GM23248 (cell line): Measurements from ENCODE around the gene NCK1. TPM values are rescaled to one million over a fixed set of nuclear protein-coding genes. Genes with fewer than 3 reads are reported as not detected.
"Not testable (repeated sequence)": the region's sequence is repeated elsewhere in the genome, so short reads cannot be mapped to it uniquely, and the experiment has no call there.

ENCODE experiments used
- DNase-seq: peaks from one replicate; pipeline ENCODE4 v3.0.0-alpha.2; 2015
- H2AFZ ChIP-seq: fragments of 200-600 bp; sonication (generic); 2 replicates; pipeline ENCODE4 v1.6.1; 2016; ENCODE audit warnings: antibody characterized with exemption
- H3F3A ChIP-seq: fragments of 200-600 bp; sonication (generic); 2 replicates; pipeline ENCODE4 v1.6.1; 2016; ENCODE audit warnings: mild to moderate bottlenecking, antibody characterized with exemption, mixed run types; ENCODE audit not compliant: insufficient read depth
- H3K27ac ChIP-seq: fragments of 200-600 bp; sonication (generic); 2 replicates; pipeline ENCODE4 v1.5.1; 2016; ENCODE audit warnings: mild to moderate bottlenecking
- H3K27me3 ChIP-seq: fragments of 200-600 bp; sonication (generic); replicated peaks from 2 replicates; pipeline ENCODE4 v1.6.1; 2016; ENCODE audit warnings: mild to moderate bottlenecking; ENCODE audit not compliant: insufficient read depth
- H3K36me3 ChIP-seq: fragments of 200-600 bp; sonication (generic); 2 replicates; pipeline ENCODE4 v1.6.1; 2016; ENCODE audit warnings: low read depth, mild to moderate bottlenecking
- H3K4me1 ChIP-seq: fragments of 200-600 bp; sonication (generic); 2 replicates; pipeline ENCODE4 v1.6.1; 2016; ENCODE audit warnings: mild to moderate bottlenecking; ENCODE audit not compliant: insufficient read depth
- H3K4me2 ChIP-seq: fragments of 200-600 bp; sonication (generic); one replicate; pipeline ENCODE4 v1.6.1; 2016; ENCODE audit warnings: mild to moderate bottlenecking; ENCODE audit not compliant: unreplicated experiment
- H3K4me3 ChIP-seq: fragments of 200-600 bp; sonication (generic); 2 replicates; pipeline ENCODE4 v1.5.1; 2016; ENCODE audit warnings: mild to moderate bottlenecking
- H3K79me2 ChIP-seq: fragments of 200-600 bp; sonication (generic); 2 replicates; pipeline ENCODE4 v1.6.1; 2016; ENCODE audit warnings: mild to moderate bottlenecking; ENCODE audit not compliant: insufficient read depth
- H3K9ac ChIP-seq: fragments of 200-600 bp; sonication (generic); 2 replicates; pipeline ENCODE4 v1.6.1; 2016; ENCODE audit warnings: mild to moderate bottlenecking
- H3K9me2 ChIP-seq: fragments of 200-600 bp; sonication (generic); 2 replicates; pipeline ENCODE4 v1.6.1; 2016; ENCODE audit warnings: mixed run types, mild to moderate bottlenecking, moderate library complexity; ENCODE audit not compliant: insufficient read depth
- H3K9me3 ChIP-seq: fragments of 200-600 bp; sonication (generic); one replicate; pipeline ENCODE4 v1.6.1; 2017; ENCODE audit warnings: low read depth
- H4K20me1 ChIP-seq: fragments of 200-600 bp; sonication (generic); 2 replicates; pipeline ENCODE4 v1.6.0; 2016; ENCODE audit not compliant: insufficient read depth
- EZH2 ChIP-seq: fragments of 200-600 bp; sonication (generic); IDR thresholded peaks from 2 replicates; pipeline ENCODE4 v1.6.1; 2018; ENCODE audit warnings: antibody characterized with exemption, mild to moderate bottlenecking; ENCODE audit not compliant: insufficient read depth, poor library complexity, severe bottlenecking
- EZH2phosphoT487 ChIP-seq: fragments of 200-600 bp; sonication (generic); IDR thresholded peaks from 2 replicates; pipeline ENCODE4 v1.6.1; 2018; ENCODE audit warnings: antibody characterized with exemption, moderate library complexity, mild to moderate bottlenecking, low read depth; ENCODE audit not compliant: insufficient read depth
- WGBS, 2 experiments: methylation state at CpG; one replicate each; pipeline ENCODE4 v1.1.6; 2015 to 2017; ENCODE audit warnings: low lambda C conversion rate in 2 of 2, low coverage in 1 of 2; ENCODE audit errors: missing lambda C conversion rate in 2 of 2; 5-methylcytosine and 5-hydroxymethylcytosine counted together
- in situ Hi-C: fragments of 300-500 bp; cut with MboI; formaldehyde crosslinking; loops from 2 replicates; pipeline ENCODE4 v1.15.0; 2020
- polyA plus RNA-seq: library from polyadenylated mRNA; unstranded; fragments of >200 nt; fragmentation: Nextera tagmentation; extraction: Ambion mirVana; gene quantifications from 2 replicates; pipeline ENCODE4 v1.2.1, GENCODE V29; 2016
- total RNA-seq: library from RNA; depleted of rRNA; stranded (reverse); fragments of >200 nt; shearing (Covaris generic); gene quantifications from 2 replicates; pipeline ENCODE4 v1.2.3, GENCODE V29; 2014

Gene NCK1
- total and polyA plus RNA-seq, 2 experiments from 2014 or later = 42.6 to 43.2 TPM

- Histone ChIP-seq H3K9ac (no peak overlapping the region), H4K20me1 (peaks cover 6% of the 10 kb centered on the region; the same call in 1 of the 2 replicates), H2AFZ (no peak overlapping the region), H3K27me3 (no peaks in the 10 kb centered on the region), H3K79me2 (peaks cover 100% of the 10 kb centered on the region), H3K4me3 (no peak overlapping the region), H3K4me1 (peaks cover 5% of the 10 kb centered on the region), H3K36me3 (no peaks in the 10 kb centered on the region; the same call in 1 of the 2 replicates), H3K4me2 (no peak overlapping the region), H3K27ac (no peak overlapping the region), H3K9me3 (no peaks in the 10 kb centered on the region), H3F3A (peaks cover 17% of the 10 kb centered on the region; the same call in 1 of the 2 replicates), H3K9me2 (no peaks in the 10 kb centered on the region)
- in situ Hi-C loops = no loop called here
- TF ChIP-seq EZH2 (no peak), EZH2phosphoT487 (no peak)
- 54 to 56% methylated on average over 2 of the region's 2 CpGs for WGBS, 2 experiments
- DNase-seq = no peak
Measured at GRCh38 chr3:136898954-136899353, 36.9 kb downstream of the NCK1 start.

- peaks cover 100% of the 10 kb centered on the region for H3K79me2 ChIP-seq
- no peaks in the 10 kb centered on the region; the same call in 1 of the 2 replicates for H3K36me3 ChIP-seq
- H3K27me3 ChIP-seq = no peaks in the 10 kb centered on the region
- DNase-seq = no peak
- H3F3A ChIP-seq = peaks cover 10% of the 10 kb centered on the region; the same call in 1 of the 2 replicates
- no peak for TF ChIP-seq EZH2phosphoT487
- TF ChIP-seq EZH2 = no peak
- H3K9me3 ChIP-seq = no peaks in the 10 kb centered on the region
- H2AFZ ChIP-seq = no peak overlapping the region
- no peak overlapping the region for H3K9ac ChIP-seq
- H3K4me3 ChIP-seq = no peak overlapping the region
- no peak overlapping the region for H3K4me2 ChIP-seq
- in situ Hi-C loops = no loop called here
- no peaks in the 10 kb centered on the region for H3K9me2 ChIP-seq
- 56 to 57% methylated on average over 2 of the region's 2 CpGs for WGBS, 2 experiments
- no peaks in the 10 kb centered on the region for H3K4me1 ChIP-seq
- H4K20me1 ChIP-seq = peaks cover 6% of the 10 kb centered on the region; the same call in 1 of the 2 replicates
- H3K27ac ChIP-seq = no peak overlapping the region
Measured at GRCh38 chr3:136899622-136900158, 37.7 kb downstream of the NCK1 start.

GRCh38 chr3:136900694-136901093 lies 38.7 kb downstream of the NCK1 start:
- H3K27ac ChIP-seq, H3K4me1 ChIP-seq, H3K9me2 ChIP-seq, H3K9ac ChIP-seq, H3K9me3 ChIP-seq, H2AFZ ChIP-seq, H3K4me2 ChIP-seq, in situ Hi-C loops, DNase-seq, H4K20me1 ChIP-seq, H3K4me3 ChIP-seq, H3K27me3 ChIP-seq, H3K36me3 ChIP-seq: not testable (repeated sequence)
- Histone ChIP-seq H3K79me2 (peaks cover 100% of the 10 kb centered on the region), H3F3A (peaks cover 10% of the 10 kb centered on the region; the same call in 1 of the 2 replicates)
- 83 to 92% methylated on average over 1 of the region's 1 CpG for WGBS, 2 experiments

GRCh38 chr3:136901391-136901790 lies 39.4 kb downstream of the NCK1 start:
- WGBS, 2 experiments = 94 to 99% methylated on average over 3 of the region's 3 CpGs
- in situ Hi-C loops = no loop called here
- Histone ChIP-seq H4K20me1 (peaks cover 6% of the 10 kb centered on the region; the same call in 1 of the 2 replicates), H3K9me3 (no peaks in the 10 kb centered on the region), H3F3A (peaks cover 10% of the 10 kb centered on the region; the same call in 1 of the 2 replicates), H3K9ac (no peak overlapping the region), H3K4me3 (no peak overlapping the region), H3K27me3 (no peaks in the 10 kb centered on the region), H3K4me2 (no peak overlapping the region), H3K79me2 (peaks cover 100% of the 10 kb centered on the region), H2AFZ (no peak overlapping the region), H3K27ac (no peak overlapping the region), H3K9me2 (no peaks in the 10 kb centered on the region), H3K4me1 (no peaks in the 10 kb centered on the region), H3K36me3 (no peaks in the 10 kb centered on the region; the same call in 1 of the 2 replicates)
- no peak for DNase-seq
- TF ChIP-seq EZH2phosphoT487 = no peak

- H3K27me3 ChIP-seq, H4K20me1 ChIP-seq, H3K36me3 ChIP-seq, H3K4me2 ChIP-seq, H3K9ac ChIP-seq, H3K9me2 ChIP-seq, H3K9me3 ChIP-seq, in situ Hi-C loops, H3K27ac ChIP-seq, DNase-seq, H3K4me1 ChIP-seq, H3K4me3 ChIP-seq, H2AFZ ChIP-seq: not testable (repeated sequence)
- 94 to 98% methylated on average over 1 of the region's 1 CpG for WGBS, 2 experiments
- Histone ChIP-seq H3F3A (peaks cover 10% of the 10 kb centered on the region; the same call in 1 of the 2 replicates), H3K79me2 (peaks cover 100% of the 10 kb centered on the region)
Measured at GRCh38 chr3:136902530-136902929, 40.5 kb downstream of the NCK1 start.
